ENCODE data around the gene NRIP3. TPM values are rescaled to one million over a fixed set of nuclear protein-coding genes. Genes with fewer than 3 reads are reported as not detected.

The NRIP3 gene
- total RNA-seq, 1 experiment from 2014 or later = 10.0 TPM

DNA sequence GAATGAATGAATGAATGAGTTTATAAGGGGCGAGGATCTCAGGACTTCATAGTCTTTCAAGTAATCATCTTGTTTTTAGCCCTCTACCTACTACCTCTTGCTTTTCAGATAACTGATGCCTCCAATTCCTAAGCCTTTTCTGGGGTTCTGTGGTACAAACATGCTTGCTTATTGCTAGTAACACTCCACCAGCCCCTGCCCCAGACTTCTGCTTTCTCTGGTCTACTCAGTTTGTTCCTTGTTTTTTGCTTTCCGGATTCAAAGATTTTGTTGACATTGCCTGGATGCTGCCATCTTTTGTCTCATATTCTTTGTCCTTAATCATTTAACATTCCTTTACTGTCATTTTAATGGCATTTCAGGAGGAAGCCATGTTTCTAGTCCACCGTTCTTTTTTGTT lies 30.7 kb downstream of the NRIP3 start:
- H3K9me3 Mint-ChIP-seq (ENCODE audit: unreplicated experiment) = no peaks in the 10 kb centered on the region

GRCh38 chr11:8971924-8972316 lies 31.9 kb downstream of the NRIP3 start:
- Histone ChIP-seq H3K4me3 (ENCODE audit: low read depth, low read length) (no peak overlapping the region), H3K9me3 (no peaks in the 10 kb centered on the region), H3K4me1 (no peaks in the 10 kb centered on the region), H3K36me3 (ENCODE audit: control insufficient read depth, insufficient read depth, low read length) (no peaks in the 10 kb centered on the region), H3K27me3 (replicated peaks; ENCODE audit: control insufficient read depth, insufficient read depth, low read length) (no peaks in the 10 kb centered on the region)
- no peak for TF ChIP-seq CTCF (IDR thresholded peaks at IDR 0.05; ENCODE audit: insufficient read depth in 1 of 2, low read depth in 1 of 2, low read length in 1 of 2, severe bottlenecking in 1 of 2, unreplicated experiment in 1 of 2)
- BruUV-seq (replicated peaks) = no TSS peak
- Mint-ChIP-seq H3K27me3 (ENCODE audit: insufficient read depth, unreplicated experiment) (no peaks in the 10 kb centered on the region), H3K4me3 (ENCODE audit: unreplicated experiment) (no peak overlapping the region), H3K27ac (ENCODE audit: unreplicated experiment) (no peak overlapping the region), H3K9me3 (ENCODE audit: unreplicated experiment) (no peaks in the 10 kb centered on the region), H3K36me3 (ENCODE audit: insufficient read depth, unreplicated experiment) (no peaks in the 10 kb centered on the region), H3K4me1 (ENCODE audit: low read depth, unreplicated experiment) (no peaks in the 10 kb centered on the region)
- DNase-seq = no peak
- intact Hi-C loops (cut with micrococcal nuclease; ENCODE audit: unreplicated experiment) = no loop called here
- POLR2A ChIA-PET = no interaction called here
- CTCF ChIA-PET = no interaction called here

More for the DNA sequence above, 30.7 kb downstream of the NRIP3 start:
- Histone ChIP-seq H3K36me3 (ENCODE audit: control insufficient read depth, insufficient read depth, low read length) (no peaks in the 10 kb centered on the region), H3K4me3 (ENCODE audit: low read depth, low read length) (no peak overlapping the region), H3K9me3 (no peaks in the 10 kb centered on the region), H3K27me3 (replicated peaks; ENCODE audit: control insufficient read depth, insufficient read depth, low read length) (no peaks in the 10 kb centered on the region), H3K4me1 (no peaks in the 10 kb centered on the region)
- ChIA-PET POLR2A (interaction anchor here (0.5 kb wide), 1 partner anchor 164 kb away, joined by 3 read pairs; no protein-coding TSS in a partner anchor), CTCF (no interaction called here)
- no peak overlapping the region for H3K27ac Mint-ChIP-seq (ENCODE audit: unreplicated experiment)
- DNase-seq = no peak
- intact Hi-C loops (cut with micrococcal nuclease; ENCODE audit: unreplicated experiment) = no loop called here
- no peaks in the 10 kb centered on the region for H3K27me3 Mint-ChIP-seq (ENCODE audit: insufficient read depth, unreplicated experiment)
- H3K36me3 Mint-ChIP-seq (ENCODE audit: insufficient read depth, unreplicated experiment) = no peaks in the 10 kb centered on the region
- BruUV-seq (replicated peaks) = no TSS peak
- no peak overlapping the region for H3K4me3 Mint-ChIP-seq (ENCODE audit: unreplicated experiment)
- TF ChIP-seq CTCF (IDR thresholded peaks at IDR 0.05; ENCODE audit: insufficient read depth in 1 of 2, low read depth in 1 of 2, low read length in 1 of 2, severe bottlenecking in 1 of 2, unreplicated experiment in 1 of 2) = no peak
- no peaks in the 10 kb centered on the region for H3K4me1 Mint-ChIP-seq (ENCODE audit: low read depth, unreplicated experiment)

DNA sequence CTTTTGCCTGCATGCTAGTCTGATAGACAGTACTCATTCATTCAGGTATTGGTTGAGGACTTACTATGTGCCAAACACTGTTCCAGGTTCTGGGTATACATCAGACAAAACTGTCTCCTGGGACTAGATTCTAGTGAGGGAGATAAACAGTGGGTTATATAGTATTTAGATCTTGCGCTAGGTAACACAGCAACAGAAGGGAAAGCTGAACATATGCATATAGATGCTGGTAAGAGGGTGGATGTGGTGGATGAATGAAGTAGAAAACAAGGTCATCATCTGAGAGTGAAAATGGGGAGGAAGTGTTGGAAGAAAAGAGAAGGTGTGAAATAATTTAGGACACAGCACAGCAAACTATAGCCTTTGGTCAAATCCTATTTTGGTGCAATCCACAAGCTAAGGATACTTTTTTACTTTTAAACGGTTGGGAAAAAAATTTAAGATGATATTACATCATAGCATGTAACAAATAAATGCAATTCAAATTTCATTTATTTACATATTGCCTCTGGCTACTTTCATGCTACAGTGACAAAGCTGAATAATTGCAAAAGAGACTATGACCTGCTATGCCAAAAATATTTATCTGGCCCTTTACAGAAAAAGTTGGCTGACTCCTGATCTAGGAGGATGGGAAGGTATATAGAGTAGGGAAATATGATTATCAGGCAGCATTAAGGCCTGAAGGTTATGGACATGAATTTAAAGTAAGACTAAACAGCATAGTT lies 32.4 kb downstream of the NRIP3 start:
- POLR2A ChIA-PET = no interaction called here
- Histone ChIP-seq H3K4me1 (no peaks in the 10 kb centered on the region), H3K9me3 (no peaks in the 10 kb centered on the region), H3K27me3 (replicated peaks; ENCODE audit: control insufficient read depth, insufficient read depth, low read length) (no peaks in the 10 kb centered on the region), H3K4me3 (ENCODE audit: low read depth, low read length) (no peak overlapping the region), H3K36me3 (ENCODE audit: control insufficient read depth, insufficient read depth, low read length) (no peaks in the 10 kb centered on the region)
- H3K27ac Mint-ChIP-seq (ENCODE audit: unreplicated experiment) = no peak overlapping the region
- H3K27me3 Mint-ChIP-seq (ENCODE audit: insufficient read depth, unreplicated experiment) = no peaks in the 10 kb centered on the region
- no peaks in the 10 kb centered on the region for H3K9me3 Mint-ChIP-seq (ENCODE audit: unreplicated experiment)
- no peaks in the 10 kb centered on the region for H3K36me3 Mint-ChIP-seq (ENCODE audit: insufficient read depth, unreplicated experiment)
- H3K4me1 Mint-ChIP-seq (ENCODE audit: low read depth, unreplicated experiment) = no peaks in the 10 kb centered on the region
- CTCF ChIA-PET = no interaction called here
- no peak for TF ChIP-seq CTCF (IDR thresholded peaks at IDR 0.05; ENCODE audit: insufficient read depth in 1 of 2, low read depth in 1 of 2, low read length in 1 of 2, severe bottlenecking in 1 of 2, unreplicated experiment in 1 of 2)
- H3K4me3 Mint-ChIP-seq (ENCODE audit: unreplicated experiment) = no peak overlapping the region
- no TSS peak for BruUV-seq (replicated peaks)
- no peak for DNase-seq
- intact Hi-C loops (cut with micrococcal nuclease; ENCODE audit: unreplicated experiment) = no loop called here
